BE2C (cell line): ENCODE results near the gene DOK6.
"Not testable (repeated sequence)": the region's sequence is repeated elsewhere in the genome, so short reads cannot be mapped to it uniquely, and the experiment has no call there.

ENCODE experiments used
- DNase-seq: peaks from one replicate; pipeline ENCODE4 v3.0.0-alpha.2; 2020
- H3K27me3 ChIP-seq: fragments of 250-450 bp; sonication (Bioruptor Pico); 2 replicates; pipeline ENCODE4 v1.5.1; 2020; ENCODE audit warnings: mild to moderate bottlenecking
- H3K36me3 ChIP-seq: fragments of 250-450 bp; sonication (Bioruptor Pico); 2 replicates; pipeline ENCODE4 v1.5.1; 2020; ENCODE audit warnings: mild to moderate bottlenecking
- H3K4me1 ChIP-seq: fragments of 250-450 bp; sonication (Bioruptor Pico); 2 replicates; pipeline ENCODE4 v1.5.1; 2020
- H3K4me3 ChIP-seq: 2 replicates; pipeline ENCODE4 v1.5.1; 2011; ENCODE audit warnings: low read depth, low read length
- H3K9me3 ChIP-seq: fragments of 250-450 bp; sonication (Bioruptor Pico); 2 replicates; pipeline ENCODE4 v1.5.1; 2020
- CTCF ChIP-seq: IDR thresholded peaks from 2 replicates; pipeline ENCODE4 v1.5.1; 2012; ENCODE audit warnings: mild to moderate bottlenecking, low read depth, low read length

The DOK6 gene

GRCh38 chr18:69659142-69659651 is 258.5 kb downstream of the DOK6 start:
- H3K36me3 ChIP-seq: no peaks in the 10 kb centered on the region
- H3K9me3 ChIP-seq: no peaks in the 10 kb centered on the region
- TF ChIP-seq CTCF: no peak
- no peak for DNase-seq
- H3K4me1 ChIP-seq: no peaks in the 10 kb centered on the region
- no peak overlapping the region for H3K4me3 ChIP-seq
- no peaks in the 10 kb centered on the region for H3K27me3 ChIP-seq

- DNase-seq, H3K9me3 ChIP-seq, H3K27me3 ChIP-seq, H3K36me3 ChIP-seq, H3K4me1 ChIP-seq, H3K4me3 ChIP-seq: not testable (repeated sequence)
Measured at GRCh38 chr18:69662090-69662489, 261.4 kb downstream of the DOK6 start.

GRCh38 chr18:69664399-69664798 is 263.7 kb downstream of the DOK6 start:
- TF ChIP-seq CTCF: no peak
- no peaks in the 10 kb centered on the region for H3K27me3 ChIP-seq
- DNase-seq: no peak

GRCh38 chr18:69674292-69674877 is 273.7 kb downstream of the DOK6 start:
- TF ChIP-seq CTCF: no peak
- Histone ChIP-seq H3K36me3 (no peaks in the 10 kb centered on the region), H3K27me3 (no peaks in the 10 kb centered on the region), H3K9me3 (no peaks in the 10 kb centered on the region), H3K4me3 (no peak overlapping the region), H3K4me1 (no peaks in the 10 kb centered on the region)
- DNase-seq: no peak

More at GRCh38 chr18:69664399-69664798, 263.7 kb downstream of the DOK6 start:
- Histone ChIP-seq H3K9me3 (no peaks in the 10 kb centered on the region), H3K4me1 (no peaks in the 10 kb centered on the region), H3K4me3 (no peak overlapping the region), H3K36me3 (no peaks in the 10 kb centered on the region)

GRCh38 chr18:69674966-69675365 is 274.3 kb downstream of the DOK6 start:
- no peaks in the 10 kb centered on the region for H3K27me3 ChIP-seq
- DNase-seq: no peak

GRCh38 chr18:69677595-69677994 is 276.9 kb downstream of the DOK6 start:
- no peak for DNase-seq
- Histone ChIP-seq H3K9me3 (no peaks in the 10 kb centered on the region), H3K36me3 (no peaks in the 10 kb centered on the region), H3K27me3 (no peaks in the 10 kb centered on the region), H3K4me3 (no peak overlapping the region), H3K4me1 (no peaks in the 10 kb centered on the region)
- no peak for TF ChIP-seq CTCF

More at GRCh38 chr18:69674966-69675365, 274.3 kb downstream of the DOK6 start:
- Histone ChIP-seq H3K4me3 (no peak overlapping the region), H3K4me1 (no peaks in the 10 kb centered on the region), H3K9me3 (no peaks in the 10 kb centered on the region), H3K36me3 (no peaks in the 10 kb centered on the region)
- no peak for TF ChIP-seq CTCF
